Osteoblast (primary cell): ENCODE measurements around the gene FBL. TPM values are rescaled to one million over a fixed set of nuclear protein-coding genes. Genes with fewer than 3 reads are reported as not detected.

Experiments used
- DNase-seq: peaks from one replicate; pipeline ENCODE4 v3.0.0; 2011; ENCODE audit warnings: low spot score, mixed read lengths; ENCODE audit not compliant: insufficient read length; ENCODE audit errors: missing footprints
- H2AFZ ChIP-seq: 2 replicates; pipeline ENCODE4 v1.6.0; 2011; ENCODE audit warnings: mild to moderate bottlenecking, low read length
- H3K27ac ChIP-seq: 2 replicates; pipeline ENCODE4 v1.5.1; 2011; ENCODE audit warnings: mild to moderate bottlenecking, low read depth, low read length, moderate library complexity
- H3K27me3 ChIP-seq: 2 replicates; pipeline ENCODE4 v1.6.0; 2012; ENCODE audit warnings: mild to moderate bottlenecking, control low read depth, inconsistent platforms, low read length, moderate library complexity; ENCODE audit not compliant: insufficient read depth
- H3K36me3 ChIP-seq: 2 replicates; pipeline ENCODE4 v1.5.1; 2011; ENCODE audit warnings: mild to moderate bottlenecking, low read length, control low read depth, moderate library complexity; ENCODE audit not compliant: insufficient read depth
- H3K4me1 ChIP-seq: 2 replicates; pipeline ENCODE4 v1.5.1; 2011; ENCODE audit warnings: mild to moderate bottlenecking, low read length, control low read depth, moderate library complexity; ENCODE audit not compliant: insufficient read depth
- H3K4me2 ChIP-seq: 2 replicates; pipeline ENCODE4 v1.6.0; 2011; ENCODE audit warnings: mild to moderate bottlenecking, low read length; ENCODE audit not compliant: insufficient read depth
- H3K4me3 ChIP-seq: fragments of 200-600 bp; sonication (generic); 3 replicates; pipeline ENCODE4 v1.5.1; 2012; ENCODE audit warnings: mild to moderate bottlenecking, low read length, inconsistent platforms; ENCODE audit not compliant: insufficient read depth
- H3K79me2 ChIP-seq: 2 replicates; pipeline ENCODE4 v1.6.0; 2012; ENCODE audit warnings: mild to moderate bottlenecking, low read length, control low read depth, inconsistent platforms; ENCODE audit not compliant: insufficient read depth
- H3K9me3 ChIP-seq: 2 replicates; pipeline ENCODE4 v1.5.1; 2011; ENCODE audit warnings: low read depth, low read length, control low read depth
- H4K20me1 ChIP-seq: 2 replicates; pipeline ENCODE4 v1.6.0; 2012; ENCODE audit warnings: mild to moderate bottlenecking, low read length, control low read depth; ENCODE audit not compliant: insufficient read depth
- total RNA-seq: library from RNA; depleted of rRNA; stranded (reverse); fragments of >200 nt; gene quantifications from 2 replicates; pipeline ENCODE4 v1.2.3, GENCODE V29; 2012
- TF ChIP-seq, protein P1 (sequence below): IDR thresholded peaks from 2 replicates; pipeline ENCODE4 v1.5.1; 2011; ENCODE audit warnings: mild to moderate bottlenecking, low read depth, low read length, moderate library complexity; ENCODE audit errors: extremely low read depth

Gene FBL
- total RNA-seq, 1 donor: 87.2 TPM

DNA sequence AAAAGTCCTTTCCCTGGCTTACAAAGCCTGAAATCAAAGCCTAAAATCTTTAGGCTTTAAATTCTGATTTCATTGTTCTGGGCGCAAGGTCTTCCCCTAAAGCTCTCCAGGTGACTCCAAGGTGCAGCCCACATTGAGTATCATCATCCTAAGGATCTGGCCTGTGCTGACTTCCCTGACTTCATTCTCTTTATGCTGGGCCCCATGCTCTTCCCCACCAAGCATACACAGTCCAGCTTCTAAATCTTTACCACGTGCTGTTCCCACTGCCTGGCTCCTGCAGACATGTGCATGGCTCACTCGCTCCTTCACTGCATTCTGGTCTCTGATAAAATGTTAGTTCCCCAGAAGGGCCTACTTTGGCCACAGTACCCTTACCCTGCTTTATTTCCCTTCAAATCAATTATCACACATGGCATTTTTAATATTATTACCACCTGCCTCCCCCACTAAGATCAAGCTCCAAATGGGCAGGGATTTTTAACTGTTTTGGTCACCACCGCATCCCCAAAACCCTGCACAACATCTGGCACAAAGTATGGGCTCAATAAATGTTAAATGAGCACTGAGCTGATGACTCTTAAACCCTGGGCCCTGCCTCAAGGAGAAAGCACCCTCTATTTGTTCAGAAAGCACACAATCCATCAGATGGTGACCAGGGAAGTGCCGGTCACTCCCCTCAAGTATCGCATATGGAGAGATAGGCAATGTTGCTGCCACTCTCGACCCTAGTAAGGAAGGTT, 3.3 kb downstream of the FBL start:
- TF ChIP-seq, protein P1, sequence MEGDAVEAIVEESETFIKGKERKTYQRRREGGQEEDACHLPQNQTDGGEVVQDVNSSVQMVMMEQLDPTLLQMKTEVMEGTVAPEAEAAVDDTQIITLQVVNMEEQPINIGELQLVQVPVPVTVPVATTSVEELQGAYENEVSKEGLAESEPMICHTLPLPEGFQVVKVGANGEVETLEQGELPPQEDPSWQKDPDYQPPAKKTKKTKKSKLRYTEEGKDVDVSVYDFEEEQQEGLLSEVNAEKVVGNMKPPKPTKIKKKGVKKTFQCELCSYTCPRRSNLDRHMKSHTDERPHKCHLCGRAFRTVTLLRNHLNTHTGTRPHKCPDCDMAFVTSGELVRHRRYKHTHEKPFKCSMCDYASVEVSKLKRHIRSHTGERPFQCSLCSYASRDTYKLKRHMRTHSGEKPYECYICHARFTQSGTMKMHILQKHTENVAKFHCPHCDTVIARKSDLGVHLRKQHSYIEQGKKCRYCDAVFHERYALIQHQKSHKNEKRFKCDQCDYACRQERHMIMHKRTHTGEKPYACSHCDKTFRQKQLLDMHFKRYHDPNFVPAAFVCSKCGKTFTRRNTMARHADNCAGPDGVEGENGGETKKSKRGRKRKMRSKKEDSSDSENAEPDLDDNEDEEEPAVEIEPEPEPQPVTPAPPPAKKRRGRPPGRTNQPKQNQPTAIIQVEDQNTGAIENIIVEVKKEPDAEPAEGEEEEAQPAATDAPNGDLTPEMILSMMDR: no peak
- Histone ChIP-seq H3K4me2 (peak overlapping the region; percentile 75), H2AFZ (no peak overlapping the region), H3K4me3 (peak overlapping the region; percentile 69), H3K36me3 (peaks cover 16% of the 10 kb centered on the region), H3K27me3 (no peaks in the 10 kb centered on the region), H3K4me1 (peaks cover 25% of the 10 kb centered on the region), H3K79me2 (peaks cover 76% of the 10 kb centered on the region), H3K9me3 (no peaks in the 10 kb centered on the region), H4K20me1 (peaks cover 25% of the 10 kb centered on the region), H3K27ac (peak overlapping the region; percentile 46)
- DNase-seq: no peak

DNA sequence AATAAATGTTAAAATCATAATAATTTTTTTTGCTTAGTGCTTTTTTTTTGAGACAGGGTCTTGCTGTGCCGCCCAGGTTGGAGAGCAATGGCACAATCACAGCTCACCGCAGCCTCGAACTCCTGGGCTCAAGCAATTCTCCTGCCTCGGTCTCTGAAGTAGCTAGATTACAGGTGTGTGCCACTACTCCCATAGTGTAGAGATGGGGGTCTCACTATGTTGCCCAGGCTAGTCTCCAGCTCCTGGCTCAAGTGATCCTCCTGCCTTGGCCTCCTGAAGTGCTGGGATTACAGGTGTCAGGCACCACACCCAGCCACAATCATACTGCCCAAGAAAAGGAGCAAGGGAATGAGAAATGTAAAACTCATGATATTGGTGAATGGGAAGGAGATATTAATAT, 5.1 kb downstream of the FBL start:
- peaks cover 25% of the 10 kb centered on the region for H4K20me1 ChIP-seq
- no peak for DNase-seq
- peaks cover 19% of the 10 kb centered on the region for H3K4me1 ChIP-seq
- no peak overlapping the region for H3K4me3 ChIP-seq
- no peaks in the 10 kb centered on the region for H3K27me3 ChIP-seq
- H2AFZ ChIP-seq: no peak overlapping the region
- H3K79me2 ChIP-seq: peaks cover 74% of the 10 kb centered on the region
- H3K4me2 ChIP-seq: no peak overlapping the region
- no peaks in the 10 kb centered on the region for H3K9me3 ChIP-seq
- TF ChIP-seq, protein P1: no peak
- peaks cover 34% of the 10 kb centered on the region for H3K36me3 ChIP-seq
- H3K27ac ChIP-seq: no peak overlapping the region

DNA sequence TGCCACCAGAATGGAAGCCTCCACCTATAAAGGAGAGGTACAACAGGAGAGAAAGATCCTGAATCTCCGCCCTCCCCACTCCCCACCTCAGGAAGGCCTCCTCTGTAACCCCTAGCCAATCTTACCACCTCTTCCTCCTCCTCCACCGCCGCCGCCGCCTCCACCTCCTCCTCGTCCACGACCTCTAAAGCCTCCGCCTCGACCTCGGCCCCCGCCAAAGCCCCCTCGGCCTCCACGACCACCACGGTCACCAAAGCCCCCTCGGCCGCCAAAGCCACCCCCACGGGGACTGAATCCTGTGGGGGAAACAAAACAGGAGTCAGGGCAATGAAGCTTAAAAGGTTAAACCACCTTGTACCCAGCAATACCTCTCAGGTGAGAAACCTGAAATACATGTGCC, 5.7 kb downstream of the FBL start:
- DNase-seq: peak; percentile 29
- Histone ChIP-seq H2AFZ (no peak overlapping the region), H3K4me2 (no peak overlapping the region), H3K27ac (no peak overlapping the region), H3K4me1 (peaks cover 15% of the 10 kb centered on the region), H4K20me1 (peaks cover 22% of the 10 kb centered on the region), H3K9me3 (no peaks in the 10 kb centered on the region), H3K27me3 (no peaks in the 10 kb centered on the region), H3K36me3 (peaks cover 39% of the 10 kb centered on the region), H3K4me3 (no peak overlapping the region), H3K79me2 (peaks cover 69% of the 10 kb centered on the region)
- TF ChIP-seq, protein P1: no peak

DNA sequence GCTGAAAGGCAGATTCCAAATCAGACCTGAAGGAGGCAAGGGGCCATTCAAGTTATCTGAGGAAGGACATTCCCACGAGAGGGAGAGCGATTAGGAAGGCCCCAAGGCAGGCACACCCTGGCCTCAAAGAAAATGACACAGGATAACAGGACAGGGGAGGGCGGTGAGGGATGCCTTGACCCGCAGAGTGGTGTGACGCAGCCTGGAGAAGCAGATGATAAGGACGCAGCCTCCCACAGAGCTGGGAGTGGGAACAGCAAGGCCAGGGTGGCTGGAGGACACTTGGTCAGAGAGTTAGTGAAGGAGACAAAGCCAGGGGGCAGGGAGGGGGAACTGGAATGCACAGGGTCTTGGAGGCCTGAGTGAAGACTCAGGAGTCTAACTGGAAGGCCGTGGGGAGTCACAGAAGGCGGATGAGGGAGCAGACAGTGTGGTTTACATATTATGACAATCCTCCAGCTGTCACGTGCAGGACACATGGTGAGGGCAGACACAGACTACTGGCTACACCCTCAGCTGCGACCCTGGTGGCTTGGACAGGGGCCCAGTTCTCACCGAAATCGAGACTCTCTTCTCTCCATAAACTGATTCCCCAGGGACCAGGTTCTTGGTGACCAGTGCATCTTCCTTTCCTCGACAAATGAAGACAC, 6.4 kb downstream of the FBL start:
- no peaks in the 10 kb centered on the region for H3K27me3 ChIP-seq
- TF ChIP-seq, protein P1: no peak
- peaks cover 8% of the 10 kb centered on the region for H3K4me1 ChIP-seq
- H3K9me3 ChIP-seq: no peaks in the 10 kb centered on the region
- H3K4me2 ChIP-seq: no peak overlapping the region
- no peak overlapping the region for H3K4me3 ChIP-seq
- no peak overlapping the region for H2AFZ ChIP-seq
- peaks cover 15% of the 10 kb centered on the region for H4K20me1 ChIP-seq
- peak; percentile 50 for DNase-seq
- H3K36me3 ChIP-seq: peaks cover 44% of the 10 kb centered on the region
- peaks cover 62% of the 10 kb centered on the region for H3K79me2 ChIP-seq
- H3K27ac ChIP-seq: no peak overlapping the region
